ENCODE data around the gene PIAS1. TPM values are rescaled to one million over a fixed set of nuclear protein-coding genes. Genes with fewer than 3 reads are reported as not detected.
"Not testable (repeated sequence)": the region's sequence is repeated elsewhere in the genome, so short reads cannot be mapped to it uniquely, and the experiment has no call there.

PIAS1 gene
- total RNA-seq, 1 donor from 2014 or later, result 6.8 TPM

DNA sequence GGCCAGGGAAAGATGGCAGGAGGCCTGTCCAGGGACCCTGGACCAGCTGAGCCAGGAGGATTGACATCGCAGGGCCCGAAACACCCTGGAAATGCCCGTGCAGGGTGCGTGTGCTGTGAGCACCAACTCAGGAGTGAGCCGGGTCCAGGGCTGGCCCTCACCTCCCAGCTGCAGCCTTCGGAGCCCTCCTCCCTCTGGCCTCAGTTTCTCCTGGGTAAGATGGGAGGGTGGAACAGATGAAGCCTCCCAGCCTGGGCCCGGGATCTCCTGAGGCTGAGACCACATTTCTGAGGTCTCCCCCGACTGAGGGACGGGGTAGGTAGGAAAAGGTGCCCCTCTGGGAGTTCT is 156.3 kb downstream of the PIAS1 start:
- no peak overlapping the region for H3K4me3 ChIP-seq (ENCODE audit: low read depth, low read length)
- TF ChIP-seq, protein P1, sequence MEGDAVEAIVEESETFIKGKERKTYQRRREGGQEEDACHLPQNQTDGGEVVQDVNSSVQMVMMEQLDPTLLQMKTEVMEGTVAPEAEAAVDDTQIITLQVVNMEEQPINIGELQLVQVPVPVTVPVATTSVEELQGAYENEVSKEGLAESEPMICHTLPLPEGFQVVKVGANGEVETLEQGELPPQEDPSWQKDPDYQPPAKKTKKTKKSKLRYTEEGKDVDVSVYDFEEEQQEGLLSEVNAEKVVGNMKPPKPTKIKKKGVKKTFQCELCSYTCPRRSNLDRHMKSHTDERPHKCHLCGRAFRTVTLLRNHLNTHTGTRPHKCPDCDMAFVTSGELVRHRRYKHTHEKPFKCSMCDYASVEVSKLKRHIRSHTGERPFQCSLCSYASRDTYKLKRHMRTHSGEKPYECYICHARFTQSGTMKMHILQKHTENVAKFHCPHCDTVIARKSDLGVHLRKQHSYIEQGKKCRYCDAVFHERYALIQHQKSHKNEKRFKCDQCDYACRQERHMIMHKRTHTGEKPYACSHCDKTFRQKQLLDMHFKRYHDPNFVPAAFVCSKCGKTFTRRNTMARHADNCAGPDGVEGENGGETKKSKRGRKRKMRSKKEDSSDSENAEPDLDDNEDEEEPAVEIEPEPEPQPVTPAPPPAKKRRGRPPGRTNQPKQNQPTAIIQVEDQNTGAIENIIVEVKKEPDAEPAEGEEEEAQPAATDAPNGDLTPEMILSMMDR (IDR thresholded peaks at IDR 0.05; ENCODE audit: insufficient read depth, low read length, severe bottlenecking), result no peak
- no peak for DNase-seq (ENCODE audit: low read depth)

DNA sequence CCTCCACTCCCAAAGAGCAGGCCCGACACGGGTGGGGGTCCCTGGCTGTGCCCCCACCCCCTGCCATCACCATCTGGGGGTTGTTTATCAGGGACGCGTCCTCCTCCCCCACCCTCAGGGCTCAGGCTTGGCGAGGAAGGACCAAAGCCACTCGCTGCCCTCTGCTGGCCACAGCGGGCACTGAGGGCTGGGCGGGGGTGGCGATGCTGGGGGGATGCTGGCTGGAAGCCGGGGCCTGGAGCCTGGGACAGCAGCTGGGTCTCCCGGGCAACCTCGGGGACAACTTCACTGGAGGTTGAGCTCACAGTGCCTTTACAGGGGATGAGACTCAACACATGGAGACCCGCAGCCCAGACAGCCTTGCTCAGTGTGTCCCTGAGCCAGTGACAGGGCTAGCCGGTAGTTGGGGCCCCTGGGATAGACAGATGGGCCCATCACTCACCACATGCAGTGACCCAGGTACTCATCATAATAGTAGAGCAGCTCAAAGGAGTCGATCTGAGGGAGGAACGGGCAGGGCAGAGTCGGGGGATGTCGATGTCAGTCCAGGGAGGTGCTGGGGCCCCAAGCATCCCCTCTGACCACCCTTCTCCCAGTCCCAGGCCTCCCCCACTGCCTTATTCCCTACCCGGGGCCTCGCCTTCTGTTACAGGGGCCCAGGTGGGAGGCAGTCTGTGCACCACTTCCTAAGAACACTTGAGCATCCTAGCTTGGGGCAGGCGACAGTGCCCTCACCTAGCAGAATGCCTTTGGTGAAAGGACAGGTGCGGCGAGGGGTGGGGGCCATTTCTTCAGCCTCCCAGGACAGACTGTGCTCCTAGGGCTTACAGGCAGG is 156.9 kb downstream of the PIAS1 start:
- no peak for FAIRE-seq
- Histone ChIP-seq H3K27me3 (ENCODE audit: control insufficient read depth, insufficient read depth, low read length) (no peaks in the 10 kb centered on the region), H3K36me3 (ENCODE audit: control insufficient read depth, insufficient read depth, low read length) (peaks cover 2% of the 10 kb centered on the region), H3K4me3 (ENCODE audit: low read depth, low read length) (no peak overlapping the region)
- DNase-seq (ENCODE audit: low read depth), result no peak
- TF ChIP-seq, protein P1 (IDR thresholded peaks at IDR 0.05; ENCODE audit: insufficient read depth, low read length, severe bottlenecking), result peak; percentile 84

More for the DNA sequence above, 156.3 kb downstream of the PIAS1 start:
- H3K27me3 ChIP-seq (ENCODE audit: control insufficient read depth, insufficient read depth, low read length), result no peaks in the 10 kb centered on the region
- no peak for FAIRE-seq
- H3K36me3 ChIP-seq (ENCODE audit: control insufficient read depth, insufficient read depth, low read length), result peaks cover 2% of the 10 kb centered on the region

DNA sequence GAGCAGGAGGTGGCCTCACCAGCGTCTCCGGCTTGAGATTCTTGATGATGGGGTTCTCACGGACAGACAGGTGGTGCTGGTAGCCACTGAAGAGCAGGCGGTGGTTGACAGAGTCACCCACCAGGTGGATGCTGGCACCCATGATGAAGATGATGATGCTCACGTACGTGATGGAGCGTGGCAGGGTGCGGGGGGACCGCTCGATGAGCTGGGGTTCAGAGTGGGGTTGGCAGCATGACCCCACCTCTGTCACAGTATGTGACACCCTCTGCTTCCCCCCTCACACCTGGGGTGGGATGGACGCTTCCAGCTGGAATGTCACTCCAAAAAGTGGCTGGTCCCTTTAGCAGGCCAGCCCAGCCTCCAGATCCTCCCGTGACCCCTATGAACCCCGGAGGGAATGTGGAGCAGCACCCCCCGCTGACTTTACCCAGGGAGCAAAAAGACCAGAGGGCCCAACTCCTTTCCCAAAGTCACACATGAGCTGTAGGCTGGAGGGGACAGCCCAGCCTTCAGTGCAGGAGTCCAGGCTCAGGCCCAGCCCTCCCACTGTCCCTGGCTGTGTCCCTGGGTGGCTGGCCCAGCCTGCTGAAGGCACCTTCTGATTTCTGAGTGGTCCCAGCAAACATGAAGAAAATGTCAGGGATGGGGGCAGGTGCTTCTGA is 157.7 kb downstream of the PIAS1 start:
- Histone ChIP-seq H3K36me3 (ENCODE audit: control insufficient read depth, insufficient read depth, low read length) (peaks cover 2% of the 10 kb centered on the region), H3K4me3 (ENCODE audit: low read depth, low read length) (no peak overlapping the region), H3K27me3 (ENCODE audit: control insufficient read depth, insufficient read depth, low read length) (no peaks in the 10 kb centered on the region)
- TF ChIP-seq, protein P1 (IDR thresholded peaks at IDR 0.05; ENCODE audit: insufficient read depth, low read length, severe bottlenecking), result no peak
- FAIRE-seq (no peak), DNase-seq (ENCODE audit: low read depth) (no peak)

DNA sequence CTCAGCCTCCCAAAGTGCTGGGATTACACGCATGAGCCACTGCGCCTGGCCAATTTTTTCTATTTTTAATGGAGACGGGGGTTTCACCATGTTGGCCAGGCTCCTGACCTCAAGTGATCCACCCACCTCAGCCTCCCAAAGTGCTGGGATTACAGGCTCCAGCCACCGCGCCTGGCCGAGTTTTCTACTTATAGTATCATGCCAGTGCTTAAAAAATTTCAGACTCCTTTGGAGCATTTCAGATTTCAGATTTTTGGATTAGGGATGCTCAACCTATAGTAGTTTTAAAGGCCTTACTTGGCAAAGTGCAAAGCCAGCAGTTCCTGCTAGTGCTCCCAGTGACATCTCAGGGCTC is 159.4 kb downstream of the PIAS1 start:
- not testable (repeated sequence) for H3K36me3 ChIP-seq (ENCODE audit: control insufficient read depth, insufficient read depth, low read length); H3K27me3 ChIP-seq (ENCODE audit: control insufficient read depth, insufficient read depth, low read length); FAIRE-seq; DNase-seq (ENCODE audit: low read depth); H3K4me3 ChIP-seq (ENCODE audit: low read depth, low read length)

DNA sequence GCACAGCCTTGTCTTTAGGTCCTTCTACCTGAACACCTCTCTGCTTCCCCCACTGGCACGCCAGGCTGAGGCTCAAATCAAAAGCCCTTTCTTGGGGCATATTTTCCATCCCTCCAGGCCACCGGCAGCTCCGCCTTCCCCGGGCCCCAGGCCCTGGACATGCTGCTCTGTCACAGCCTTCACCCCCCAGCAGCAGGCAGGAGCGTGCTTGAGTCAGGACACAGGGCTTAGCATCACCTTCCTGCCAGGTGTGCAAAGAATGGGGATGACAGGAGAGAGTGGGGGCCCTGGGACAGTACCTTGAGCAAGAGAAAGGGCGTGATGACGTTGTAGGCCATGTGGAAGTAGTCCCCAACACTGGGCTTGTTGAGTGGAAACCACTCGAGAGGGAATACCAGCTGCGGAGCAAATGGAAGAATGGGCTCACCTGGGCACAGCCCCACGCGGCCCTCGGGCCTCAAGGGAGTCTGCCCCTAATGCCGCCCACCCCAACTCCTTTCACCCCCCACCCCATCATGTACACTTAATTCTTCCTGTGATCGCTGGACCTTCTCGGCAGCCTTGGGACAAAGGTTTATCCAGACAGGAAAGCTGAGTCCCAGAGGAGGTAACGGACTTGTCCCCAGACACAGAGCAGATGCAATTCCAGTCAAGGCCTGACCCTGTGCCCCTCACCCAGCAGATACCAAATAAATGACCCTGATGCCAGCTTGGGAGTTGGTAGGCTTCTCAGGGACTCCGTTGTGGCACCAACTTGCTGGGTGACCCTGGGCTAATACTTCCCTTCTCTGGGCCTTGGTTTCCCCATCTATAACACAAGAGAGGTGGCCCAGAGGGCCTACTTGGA is 160.1 kb downstream of the PIAS1 start:
- TF ChIP-seq, protein P1 (IDR thresholded peaks at IDR 0.05; ENCODE audit: insufficient read depth, low read length, severe bottlenecking), result no peak
- FAIRE-seq (no peak), DNase-seq (ENCODE audit: low read depth) (no peak)
- Histone ChIP-seq H3K27me3 (ENCODE audit: control insufficient read depth, insufficient read depth, low read length) (no peaks in the 10 kb centered on the region), H3K4me3 (ENCODE audit: low read depth, low read length) (no peak overlapping the region), H3K36me3 (ENCODE audit: control insufficient read depth, insufficient read depth, low read length) (peaks cover 3% of the 10 kb centered on the region)

DNA sequence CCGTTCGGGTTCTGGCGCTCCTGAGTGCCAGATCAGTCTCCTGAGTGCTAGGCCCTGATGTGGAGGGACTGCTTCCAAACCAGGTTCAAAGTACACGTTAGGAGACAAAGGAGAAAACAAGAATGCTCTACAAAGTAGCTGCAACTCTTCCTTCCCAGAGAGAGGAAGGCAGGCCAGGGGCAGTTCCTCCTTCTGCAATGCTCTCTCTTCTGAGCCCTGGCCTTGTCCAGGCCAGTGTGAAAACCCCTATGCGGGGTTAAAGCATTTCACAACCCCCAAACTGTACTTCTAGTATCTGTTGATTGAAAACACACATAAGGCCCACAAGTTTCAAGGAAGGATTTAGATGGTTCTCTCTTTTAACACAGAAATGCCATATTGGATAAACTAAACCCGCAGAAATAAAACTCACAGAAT is 160.7 kb downstream of the PIAS1 start:
- peaks cover 3% of the 10 kb centered on the region for H3K36me3 ChIP-seq (ENCODE audit: control insufficient read depth, insufficient read depth, low read length)
- H3K27me3 ChIP-seq (ENCODE audit: control insufficient read depth, insufficient read depth, low read length), result no peaks in the 10 kb centered on the region
- FAIRE-seq (no peak), DNase-seq (ENCODE audit: low read depth) (no peak)
- TF ChIP-seq, protein P1 (IDR thresholded peaks at IDR 0.05; ENCODE audit: insufficient read depth, low read length, severe bottlenecking), result no peak
- H3K4me3 ChIP-seq (ENCODE audit: low read depth, low read length), result no peak overlapping the region

All from bronchial epithelial cell (primary cell).